ENCODE results near the gene CFHR4.
"Not testable (repeated sequence)": the region's sequence is repeated elsewhere in the genome, so short reads cannot be mapped to it uniquely, and the experiment has no call there.

Gene CFHR4

GRCh38 chr1:196943568-196943967 lies 55.7 kb downstream of the CFHR4 start, which contains the start of gene CFHR2:
Gene CFHR2, plus strand, starts transcription at chr1:196943738. Its CDS starts 143 bp downstream, at chr1:196943881.
- not testable (repeated sequence) for DNase-seq

GRCh38 chr1:196951711-196952394 lies 64.0 kb downstream of the CFHR4 start:
- no peak for DNase-seq

GRCh38 chr1:196954778-196955177 lies 66.9 kb downstream of the CFHR4 start:
- DNase-seq = no peak

GRCh38 chr1:196955926-196956325 lies 68.1 kb downstream of the CFHR4 start:
- no peak for DNase-seq

- DNase-seq = no peak
Measured at GRCh38 chr1:196960854-196961253, 73.0 kb downstream of the CFHR4 start.

Measured in midbrain (tissue), 1 donor.